H1 (cell line): ENCODE measurements around the gene CHSY1. TPM values are rescaled to one million over a fixed set of nuclear protein-coding genes. Genes with fewer than 3 reads are reported as not detected.

Experiments used
- CTCF ChIA-PET: fragments of 300-600 bp; sonication (Branson Sonifier 250); formaldehyde crosslinking; loops from one replicate; lab custom pipeline; 2021; ENCODE audit not compliant: partially characterized antibody; lab: Charles Lee
- POLR2A ChIA-PET: fragments of 300-600 bp; sonication (Branson Sonifier 250); formaldehyde crosslinking; loops from one replicate; lab custom pipeline; 2021; ENCODE audit warnings: inconsistent platforms; ENCODE audit not compliant: partially characterized antibody; lab: Charles Lee
- DNase-seq, 2 experiments: peaks; one replicate each; pipeline versions ENCODE4 v3.0.0 to v3.0.0-alpha.2; 2010 to 2022; ENCODE audit warnings: low spot score in 2 of 2, low read depth in 1 of 2, mixed read lengths in 1 of 2
- FAIRE-seq: peaks from 2 replicates; lab custom pipeline; 2011; peaks lifted over from hg19 to GRCh38; lab: Jason Lieb, UNC
- H2AFZ ChIP-seq: 2 replicates; pipeline ENCODE4 v1.8.1; 2012; ENCODE audit warnings: low read length, inconsistent platforms
- H2AK5ac ChIP-seq: 2 replicates; pipeline ENCODE4 v1.6.1; 2013; ENCODE audit warnings: low read depth, low read length
- H2BK120ac ChIP-seq: replicated peaks from 2 replicates; pipeline ENCODE3; 2013; ENCODE audit warnings: low read depth, low read length, inconsistent platforms
- H2BK12ac ChIP-seq: 2 replicates; pipeline ENCODE4 v1.6.1; 2013; ENCODE audit warnings: low read depth, low read length
- H2BK15ac ChIP-seq: 2 replicates; pipeline ENCODE4 v1.6.1; 2013; ENCODE audit warnings: low read length
- H2BK20ac ChIP-seq: 2 replicates; pipeline ENCODE4 v1.6.1; 2013; ENCODE audit warnings: low read length
- H2BK5ac ChIP-seq: 2 replicates; pipeline ENCODE4 v1.6.1; 2013; ENCODE audit warnings: low read depth, low read length
- H3K14ac ChIP-seq: 2 replicates; pipeline ENCODE4 v1.6.1; 2013; ENCODE audit warnings: inconsistent platforms; ENCODE audit not compliant: insufficient read length
- H3K18ac ChIP-seq: 2 replicates; pipeline ENCODE4 v1.6.1; 2013; ENCODE audit warnings: low read length; ENCODE audit errors: extremely low read depth
- H3K23ac ChIP-seq: 2 replicates; pipeline ENCODE4 v1.6.1; 2013; ENCODE audit warnings: inconsistent platforms; ENCODE audit not compliant: insufficient read length
- H3K23me2 ChIP-seq: 2 replicates; pipeline ENCODE4 v1.6.1; 2013; ENCODE audit warnings: low read depth, low read length
- H3K27ac ChIP-seq: 2 replicates; pipeline ENCODE4 v1.6.1; 2011; ENCODE audit warnings: low read depth, low read length, inconsistent platforms
- H3K27me3 ChIP-seq, 4 experiments: replicated peaks in 1 of 4; 1 replicate in 1 of 4; 2 replicates in 3 of 4; pipeline versions ENCODE4 v1.6.1 to v1.8.1; 2011 to 2013; ENCODE audit warnings: low read length in 3 of 4, mild to moderate bottlenecking in 3 of 4, inconsistent platforms in 2 of 4, mixed read lengths in 2 of 4, moderate library complexity in 1 of 4; ENCODE audit not compliant: control insufficient read depth in 3 of 4, insufficient read depth in 3 of 4; ENCODE audit errors: extremely low read depth in 1 of 4
- H3K36me3 ChIP-seq, 4 experiments: 2 replicates each; pipeline versions ENCODE4 v1.6.1 to v1.8.1; 2011 to 2013; ENCODE audit warnings: mild to moderate bottlenecking in 4 of 4, low read length in 3 of 4, moderate library complexity in 2 of 4, control low read depth in 1 of 4, inconsistent platforms in 1 of 4; ENCODE audit not compliant: insufficient read depth in 4 of 4, control insufficient read depth in 2 of 4
- H3K4ac ChIP-seq: replicated peaks from 2 replicates; pipeline ENCODE3; 2013; ENCODE audit warnings: low read length, low read depth, mixed read lengths, inconsistent platforms; ENCODE audit not compliant: insufficient read length
- H3K4me1 ChIP-seq, 4 experiments: replicated peaks in 1 of 4; 1 replicate in 1 of 4; 2 replicates in 3 of 4; pipeline versions ENCODE4 v1.6.1 to v1.8.1; 2011 to 2013; ENCODE audit warnings: low read length in 3 of 4, inconsistent platforms in 2 of 4, mixed read lengths in 1 of 4; ENCODE audit not compliant: insufficient read depth in 4 of 4, control insufficient read depth in 3 of 4
- H3K4me2 ChIP-seq, 2 experiments: 2 replicates each; pipeline versions ENCODE4 v1.6.1 to v1.8.1; 2011 to 2013; ENCODE audit warnings: low read depth in 2 of 2, low read length in 2 of 2, control low read depth in 1 of 2, inconsistent platforms in 1 of 2, mild to moderate bottlenecking in 1 of 2; ENCODE audit not compliant: insufficient read depth in 1 of 2
- H3K4me3 ChIP-seq, 4 experiments: fragments of 200-600, 300-600 bp in 1 of 4; sonication (generic), shearing (Covaris generic), sonication (Bioruptor Twin) in 1 of 4; 2 replicates each; pipeline versions ENCODE4 v1.5.1 to v1.8.1; 2011 to 2016; ENCODE audit warnings: low read length in 4 of 4, low read depth in 3 of 4, control low read depth in 2 of 4, inconsistent platforms in 2 of 4, mild to moderate bottlenecking in 2 of 4, mixed read lengths in 1 of 4, moderate library complexity in 1 of 4; ENCODE audit not compliant: insufficient read depth in 2 of 4; ENCODE audit errors: extremely low read depth in 1 of 4
- H3K56ac ChIP-seq: replicated peaks from 2 replicates; pipeline ENCODE3; 2013; ENCODE audit warnings: low read depth, mild to moderate bottlenecking, mixed read lengths, low read length, inconsistent platforms; ENCODE audit not compliant: insufficient read length
- H3K79me1 ChIP-seq: 2 replicates; pipeline ENCODE4 v1.6.1; 2013; ENCODE audit warnings: low read depth, low read length, control low read depth
- H3K79me2 ChIP-seq, 2 experiments: 2 replicates each; pipeline versions ENCODE4 v1.6.1 to v1.8.1; 2012 to 2013; ENCODE audit warnings: low read length in 2 of 2, mild to moderate bottlenecking in 2 of 2, inconsistent platforms in 1 of 2; ENCODE audit not compliant: insufficient read depth in 2 of 2, control insufficient read depth in 1 of 2
- H3K9ac ChIP-seq, 4 experiments: replicated peaks in 1 of 4; 1 replicate in 1 of 4; 2 replicates in 3 of 4; pipeline versions ENCODE4 v1.6.1 to v1.8.1; 2011 to 2013; ENCODE audit warnings: low read depth in 3 of 4, low read length in 3 of 4, control low read depth in 2 of 4, mild to moderate bottlenecking in 2 of 4, moderate library complexity in 2 of 4, inconsistent platforms in 1 of 4; ENCODE audit errors: extremely low read depth in 1 of 4
- H3K9me3 ChIP-seq, 2 experiments: 2 replicates each; pipeline versions ENCODE4 v1.6.1 to v1.8.1; 2012 to 2013; ENCODE audit warnings: mild to moderate bottlenecking in 2 of 2, moderate library complexity in 2 of 2, control low read depth in 1 of 2, inconsistent platforms in 1 of 2, low read depth in 1 of 2, low read length in 1 of 2, mixed read lengths in 1 of 2; ENCODE audit not compliant: insufficient read depth in 2 of 2
- H4K20me1 ChIP-seq, 2 experiments: replicated peaks in 1 of 2; 2 replicates each; pipeline versions ENCODE3 to v1.8.1; 2011 to 2013; ENCODE audit warnings: inconsistent platforms in 2 of 2, low read length in 2 of 2, mild to moderate bottlenecking in 1 of 2; ENCODE audit not compliant: insufficient read depth in 2 of 2, control insufficient read depth in 1 of 2
- H4K5ac ChIP-seq: 2 replicates; pipeline ENCODE4 v1.6.1; 2013; ENCODE audit warnings: low read length, low read depth, mixed read lengths, inconsistent platforms; ENCODE audit not compliant: insufficient read length
- H4K8ac ChIP-seq: 2 replicates; pipeline ENCODE4 v1.8.0; 2013; ENCODE audit warnings: mild to moderate bottlenecking, moderate library complexity, low read length, inconsistent platforms; ENCODE audit not compliant: insufficient read depth; ENCODE audit errors: extremely low read depth
- H4K91ac ChIP-seq: replicated peaks from 2 replicates; pipeline ENCODE3; 2013; ENCODE audit warnings: low read length, mixed read lengths, inconsistent platforms; ENCODE audit not compliant: insufficient read length
- JUN ChIP-seq: IDR thresholded peaks from 2 replicates; pipeline ENCODE4 v1.6.1; 2011; ENCODE audit warnings: low read depth, mild to moderate bottlenecking, improper control_type of control experiment, low read length
- KDM4A ChIP-seq: IDR thresholded peaks from one replicate; pipeline ENCODE4 v1.7.1; 2012; ENCODE audit warnings: low read depth, mild to moderate bottlenecking, moderate library complexity, low read length, inconsistent platforms; ENCODE audit not compliant: severe bottlenecking
- MAFK ChIP-seq: IDR thresholded peaks from 2 replicates; pipeline ENCODE4 v1.6.1; 2012; ENCODE audit warnings: low read depth, mild to moderate bottlenecking, improper control_type of control experiment, low read length
- NRF1 ChIP-seq: IDR thresholded peaks from 2 replicates; pipeline ENCODE4 v1.6.1; 2011; ENCODE audit warnings: mild to moderate bottlenecking, low read depth, low read length, improper control_type of control experiment
- PHF8 ChIP-seq: fragments of 200-600 bp; sonication (generic); conservative IDR thresholded peaks from 2 replicates; pipeline ENCODE4 v1.7.1; 2012; ENCODE audit warnings: low read depth, mild to moderate bottlenecking, inconsistent platforms, low read length, moderate library complexity
- RFX5 ChIP-seq: IDR thresholded peaks from 2 replicates; pipeline ENCODE4 v1.6.1; 2011; ENCODE audit warnings: low read depth, low read length, improper control_type of control experiment, borderline replicate concordance
- SP1 ChIP-seq: IDR thresholded peaks from 2 replicates; pipeline ENCODE4 v1.6.1; 2011; ENCODE audit warnings: low read depth, low read length
- SRF ChIP-seq: IDR thresholded peaks from 2 replicates; pipeline ENCODE4 v1.6.1; 2011; ENCODE audit warnings: mild to moderate bottlenecking, low read depth, low read length, moderate library complexity
- TAF1 ChIP-seq: IDR thresholded peaks from 2 replicates; pipeline ENCODE4 v1.6.1; 2011; ENCODE audit warnings: mild to moderate bottlenecking, low read depth, low read length
- TBP ChIP-seq: IDR thresholded peaks from 2 replicates; pipeline ENCODE4 v1.6.1; 2011; ENCODE audit warnings: low read depth, low read length, improper control_type of control experiment
- WGBS, 2 experiments: shearing (Covaris generic) in 1 of 2; methylation state at CpG; one replicate each; pipeline versions ENCODE4 v1.1.6 to v1.1.7; 2013 to 2015; ENCODE audit warnings: low lambda C conversion rate in 2 of 2, mixed read lengths in 2 of 2, inconsistent platforms in 1 of 2, low coverage in 1 of 2, missing lambda C conversion rate in 1 of 2; ENCODE audit not compliant: insufficient replicate concordance in 2 of 2, insufficient coverage in 1 of 2, insufficient read length in 1 of 2; ENCODE audit errors: extremely low coverage in 1 of 2, missing lambda C conversion rate in 1 of 2; 5-methylcytosine and 5-hydroxymethylcytosine counted together
- polyA plus RNA-seq, 7 experiments: library from polyadenylated mRNA; depleted of rRNA in 3 of 7; stranded (reverse) in 5 of 7; unstranded in 2 of 7; fragments of >200 nt in 5 of 7; fragments of 200-250 nt in 2 of 7; gene quantifications; 1 replicate in 5 of 7; 2 replicates in 1 of 7; 4 replicates in 1 of 7; pipeline versions ENCODE4 v1.2.1 to v1.2.3, GENCODE V29; 2011 to 2013; ENCODE audit warnings: missing spikeins in 2 of 7, mixed read lengths in 2 of 7
- total RNA-seq: library from RNA; stranded (reverse); fragmentation: NEBNext Ultra II Directional; extraction: Animal tissue kit (Norgen Biotek cat#: 25700); gene quantifications from 2 replicates; pipeline ENCODE4 v1.2.1, GENCODE V29; 2021

CHSY1 gene
- total and polyA plus RNA-seq, 2 of the 8 experiments (the other 6 are each of a cell fraction or from before 2014, with no cell fraction given), result 24.9 to 60.7 TPM

GRCh38 chr15:101150723-101151040, 101.2 kb downstream of the CHSY1 start:
- Histone ChIP-seq H2BK5ac (peak overlapping the region; percentile 49; the same call in 1 of the 2 replicates), H3K18ac (peak overlapping the region; percentile 48; the same call in 1 of the 2 replicates), H4K5ac (no peak overlapping the region), H2BK15ac (no peak overlapping the region), H3K4me1 (no peaks in the 10 kb centered on the region; a peak in 1 of 7 replicates), H3K9me3 (no peaks in the 10 kb centered on the region), H3K79me2 (no peaks in the 10 kb centered on the region), H3K4me3 (no peak overlapping the region), H3K9ac (no peak overlapping the region), H4K8ac (no peak overlapping the region; the same call in 1 of the 2 replicates), H4K91ac (peak overlapping the region; percentile 35), H3K56ac (no peak overlapping the region), H2AK5ac (no peak overlapping the region), H3K79me1 (no peaks in the 10 kb centered on the region), H3K4me2 (no peak overlapping the region), H2BK12ac (peak overlapping the region; percentile 90; the same call in 1 of the 2 replicates), H3K23ac (no peak overlapping the region), H3K27ac (no peak overlapping the region), H3K27me3 (no peaks in the 10 kb centered on the region; a peak in 2 of 7 replicates), H3K36me3 (no peaks in the 10 kb centered on the region), H2BK20ac (0 out of 2 replicates have a peak overlapping the region, but pooled peaks have one; percentile 21), H2AFZ (no peak overlapping the region), H2BK120ac (no peak overlapping the region), H3K23me2 (no peaks in the 10 kb centered on the region), H3K14ac (no peak overlapping the region), H3K4ac (no peak overlapping the region), H4K20me1 (peaks cover 0 to 1% of the 10 kb centered on the region in 2 experiments)
- POLR2A ChIA-PET, result interaction anchor here (1.4 kb wide), 1 partner anchor 10 kb away, joined by 3 read pairs; no protein-coding TSS in a partner anchor
- FAIRE-seq (no peak), DNase-seq (no peak)
- TF ChIP-seq KDM4A (no peak), NRF1 (no peak), SP1 (no peak), JUN (no peak), MAFK (no peak), SRF (no peak), TBP (no peak), RFX5 (no peak), PHF8 (no peak), TAF1 (no peak)
- 93% methylated on average over 6 of the region's 7 CpGs; no CpG with 5 or more reads in 1 of the 2 experiments for WGBS, 2 experiments
- CTCF ChIA-PET, result interaction anchor here (0.8 to 10.7 kb wide), 8 partner anchors 10 to 136 kb away, joined by 3 to 128 read pairs (median 5); no protein-coding TSS in a partner anchor
